ENCODE data around the gene GRIA2.

The GRIA2 gene

DNA sequence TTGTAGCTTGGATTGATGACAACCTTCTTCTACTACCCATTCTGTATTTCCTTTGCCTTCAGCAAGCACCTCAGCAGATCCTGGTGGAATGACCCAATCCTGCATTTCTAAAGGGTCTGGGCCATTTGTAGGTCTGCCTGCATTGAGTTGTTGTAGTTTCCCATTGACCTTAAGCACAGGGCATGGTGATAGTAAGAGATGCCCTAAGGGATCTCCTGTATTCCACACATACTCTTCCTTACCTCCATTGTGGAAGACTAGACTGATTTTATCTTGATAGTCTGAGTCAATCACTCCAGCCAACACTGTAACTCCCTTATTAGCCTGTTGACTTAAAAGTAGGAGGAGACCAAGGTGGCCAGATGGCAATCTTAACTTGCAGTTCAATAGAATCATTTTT, 184.5 kb downstream of the GRIA2 start:
- DNase-seq = no peak

Measured in hematopoietic multipotent progenitor cell treated with erythropoietin and hydrocortisone succinate and interleukin-3 and kit ligand, for 4 days (in vitro differentiated cells).